A549 treated with CpdA at 1 μM for 4 hours (cell line): Measurements from ENCODE around the gene CDK3. TPM values are rescaled to one million over a fixed set of nuclear protein-coding genes. Genes with fewer than 3 reads are reported as not detected.

Experiments
- total RNA-seq: library from RNA; stranded (reverse); fragments of 200-300 nt; extraction: Qiagen RNA extraction; gene quantifications from 5 replicates; pipeline ENCODE4 v1.2.3, GENCODE V29; 2022; ENCODE audit warnings: low read depth

CDK3 gene
- 3.7 to 5.7 TPM (median 5.2 TPM) in 5 replicates for total RNA-seq

GRCh38 chr17:76000755-76001521 is at the start of gene CDK3:
Gene CDK3, plus strand, starts transcription at chr17:76000855. Its CDS starts 571 bp downstream, at chr17:76001426.

GRCh38 chr17:75978938-75979704 is 21.5 kb upstream of the CDK3 start, which contains the start of the genes ACOX1 and TEN1:
Gene ACOX1, minus strand, starts transcription at chr17:75979166. Its CDS starts 93 bp downstream, at chr17:75979073.
Gene TEN1, plus strand, starts transcription at chr17:75979240. Its CDS starts 6,953 bp downstream, at chr17:75986193.

GRCh38 chr17:76027159-76027839 is 26.6 kb downstream of the CDK3 start, which contains the start of gene EVPL:
Gene EVPL, minus strand, starts transcription at chr17:76027306. Its CDS starts 108 bp downstream, at chr17:76027198.

Other genes with a start within 250 kb of the CDK3 start
- gene GALK1, start 235.7 kb upstream of the CDK3 start, total RNA-seq = 45.6 to 76.1 TPM (median 66.2 TPM) in 5 replicates
- 26.2 to 32.7 TPM (median 28.4 TPM) in 5 replicates for gene UNK, start 216.0 kb upstream of the CDK3 start, total RNA-seq
- gene UNC13D, start 156.5 kb upstream of the CDK3 start, total RNA-seq = 2.9 to 5.0 TPM (median 4.2 TPM) in 5 replicates
- gene WBP2, start 145.5 kb upstream of the CDK3 start, total RNA-seq = 93.8 to 114 TPM (median 97.0 TPM) in 5 replicates
- gene TRIM47, start 122.3 kb upstream of the CDK3 start, total RNA-seq = 105 to 184 TPM (median 149 TPM) in 5 replicates
- gene TRIM65, start 103.9 kb upstream of the CDK3 start, total RNA-seq = 31.8 to 44.1 TPM (median 37.8 TPM) in 5 replicates
- gene MRPL38, start 96.0 kb upstream of the CDK3 start, total RNA-seq = 101 to 130 TPM (median 117 TPM) in 5 replicates
- gene FBF1, start 59.8 kb upstream of the CDK3 start, total RNA-seq = 7.9 to 11.2 TPM (median 8.6 TPM) in 5 replicates
- gene ACOX1, start 21.7 kb upstream of the CDK3 start, total RNA-seq = 13.1 to 17.1 TPM (median 15.3 TPM) in 5 replicates
- gene TEN1, start 21.6 kb upstream of the CDK3 start, total RNA-seq = 22.4 to 27.3 TPM (median 24.9 TPM) in 5 replicates
- gene EVPL, start 26.5 kb downstream of the CDK3 start, total RNA-seq = 11.9 to 17.5 TPM (median 15.2 TPM) in 5 replicates
- gene SRP68, start 71.7 kb downstream of the CDK3 start, total RNA-seq = 86.5 to 92.3 TPM (median 88.2 TPM) in 5 replicates
- gene GALR2, start 73.9 kb downstream of the CDK3 start, total RNA-seq = 0.77 to 1.7 TPM (median 1.4 TPM) in 5 replicates
- 0.40 to 0.76 TPM (median 0.59 TPM) in 5 replicates for gene ZACN, start 78.3 kb downstream of the CDK3 start, total RNA-seq
- gene EXOC7, start 102.9 kb downstream of the CDK3 start, total RNA-seq = 57.6 to 70.2 TPM (median 67.2 TPM) in 5 replicates
- 0.23 to 0.40 TPM (median 0.30 TPM) in 5 replicates for gene FOXJ1, start 140.4 kb downstream of the CDK3 start, total RNA-seq
- gene RNF157, start 239.6 kb downstream of the CDK3 start, total RNA-seq = 5.4 to 10.6 TPM (median 6.3 TPM) in 5 replicates